ENCODE measurements around the gene SLC66A2. TPM values are rescaled to one million over a fixed set of nuclear protein-coding genes. Genes with fewer than 3 reads are reported as not detected.

SLC66A2 gene
- total RNA-seq, 1 donor from 2014 or later: 34.4 TPM

DNA sequence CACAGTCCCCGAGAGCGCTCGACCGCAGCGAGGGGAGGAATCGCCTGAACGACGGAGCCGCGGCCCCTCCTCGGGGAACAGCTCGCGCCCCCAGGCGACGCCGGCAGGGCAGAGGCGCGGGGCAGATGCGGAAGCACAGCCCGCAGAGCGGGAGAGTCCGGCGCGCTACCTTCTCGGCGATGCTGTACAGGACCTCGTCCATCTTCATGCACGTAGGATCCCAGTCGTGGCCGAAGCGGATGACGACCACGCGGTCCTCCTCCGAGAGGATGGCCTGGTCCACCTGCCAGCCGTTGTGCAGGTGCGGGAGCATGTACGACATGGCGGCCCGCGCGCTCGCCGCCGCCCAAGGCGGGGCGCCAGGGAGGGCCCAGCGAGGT is 36.6 kb upstream of the SLC66A2 start:
- no peaks in the 10 kb centered on the region for H3K27me3 Mint-ChIP-seq (ENCODE audit: low read depth)
- peaks cover 28% of the 10 kb centered on the region for H3K4me1 Mint-ChIP-seq
- DNase-seq (ENCODE audit: low spot score in 2 of 2, unreplicated experiment in 2 of 2): peak; percentile 45 to 76
- peak overlapping the region; percentile 93 for H3K4me3 Mint-ChIP-seq
- no peak for TF ChIP-seq CTCF (IDR thresholded peaks at IDR 0.05; ENCODE audit: unreplicated experiment)
- peaks cover 9% of the 10 kb centered on the region for H3K36me3 Mint-ChIP-seq
- H3K9me3 Mint-ChIP-seq: no peaks in the 10 kb centered on the region
- H3K27ac Mint-ChIP-seq: peak overlapping the region; percentile 91

DNA sequence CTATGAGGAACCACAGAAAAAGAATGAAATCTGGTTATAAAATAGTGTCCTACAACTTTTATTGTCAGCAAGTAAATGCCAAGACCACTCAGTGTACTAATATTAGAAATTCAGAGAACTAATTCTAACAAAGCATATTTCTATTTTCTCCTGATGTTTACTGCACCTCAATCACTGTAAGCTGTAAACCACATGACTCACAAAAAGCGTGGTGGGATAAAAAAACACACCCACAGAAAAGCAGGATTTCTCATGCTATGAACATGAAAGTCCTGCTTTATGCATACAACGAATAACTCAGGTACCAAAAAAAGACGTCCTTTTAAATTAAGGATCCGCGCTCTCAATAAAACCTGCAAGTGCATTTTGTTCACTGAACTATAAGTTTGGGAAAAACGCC is 36.1 kb upstream of the SLC66A2 start:
- no peak for TF ChIP-seq CTCF (IDR thresholded peaks at IDR 0.05; ENCODE audit: unreplicated experiment)
- peak overlapping the region; percentile 91 for H3K27ac Mint-ChIP-seq
- H3K4me1 Mint-ChIP-seq: peaks cover 26% of the 10 kb centered on the region
- H3K4me3 Mint-ChIP-seq: peak overlapping the region; percentile 93
- H3K9me3 Mint-ChIP-seq: no peaks in the 10 kb centered on the region
- DNase-seq (ENCODE audit: low spot score in 2 of 2, unreplicated experiment in 2 of 2): no peak
- H3K27me3 Mint-ChIP-seq (ENCODE audit: low read depth): no peaks in the 10 kb centered on the region
- H3K36me3 Mint-ChIP-seq: peaks cover 9% of the 10 kb centered on the region

DNA sequence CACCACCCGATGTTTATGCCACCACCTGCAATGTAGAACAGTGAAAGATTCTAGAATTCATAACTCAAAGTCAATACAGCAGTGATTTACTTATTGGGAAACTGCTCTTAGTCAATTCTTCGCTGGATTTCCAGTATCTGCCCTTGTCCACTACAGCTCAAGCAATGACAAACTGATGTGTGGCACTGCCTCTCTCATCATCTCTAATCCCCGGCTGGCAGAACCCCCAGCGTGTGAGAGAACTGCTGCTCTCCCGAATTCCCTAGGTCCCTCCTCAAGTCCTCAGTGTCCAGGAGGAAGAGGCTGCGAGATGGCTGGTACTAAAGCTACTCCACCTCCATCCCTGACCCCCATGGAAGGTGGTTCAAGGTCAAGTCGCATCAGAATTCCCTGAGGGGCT is 35.3 kb upstream of the SLC66A2 start:
- Mint-ChIP-seq H3K27ac (peak overlapping the region; percentile 91), H3K9me3 (no peaks in the 10 kb centered on the region), H3K4me3 (peak overlapping the region; percentile 93), H3K27me3 (ENCODE audit: low read depth) (no peaks in the 10 kb centered on the region), H3K4me1 (peaks cover 28% of the 10 kb centered on the region), H3K36me3 (peaks cover 9% of the 10 kb centered on the region)
- DNase-seq (ENCODE audit: low spot score in 2 of 2, unreplicated experiment in 2 of 2): no peak
- TF ChIP-seq CTCF (IDR thresholded peaks at IDR 0.05; ENCODE audit: unreplicated experiment): no peak

GRCh38 chr18:79985172-79985571 is 33.7 kb upstream of the SLC66A2 start:
- no peak for DNase-seq (ENCODE audit: low spot score in 2 of 2, unreplicated experiment in 2 of 2)
- no peaks in the 10 kb centered on the region for H3K27me3 Mint-ChIP-seq (ENCODE audit: low read depth)
- peaks cover 28% of the 10 kb centered on the region for H3K4me1 Mint-ChIP-seq
- no peak for TF ChIP-seq CTCF (IDR thresholded peaks at IDR 0.05; ENCODE audit: unreplicated experiment)
- peaks cover 9% of the 10 kb centered on the region for H3K36me3 Mint-ChIP-seq
- H3K27ac Mint-ChIP-seq: no peak overlapping the region
- H3K9me3 Mint-ChIP-seq: no peaks in the 10 kb centered on the region
- no peak overlapping the region for H3K4me3 Mint-ChIP-seq

GRCh38 chr18:79983793-79984192 is 32.3 kb upstream of the SLC66A2 start:
- no peak for TF ChIP-seq CTCF (IDR thresholded peaks at IDR 0.05; ENCODE audit: unreplicated experiment)
- H3K4me3 Mint-ChIP-seq: no peak overlapping the region
- peaks cover 23% of the 10 kb centered on the region for H3K4me1 Mint-ChIP-seq
- H3K27ac Mint-ChIP-seq: peak overlapping the region; percentile 48
- no peaks in the 10 kb centered on the region for H3K9me3 Mint-ChIP-seq
- H3K27me3 Mint-ChIP-seq (ENCODE audit: low read depth): no peaks in the 10 kb centered on the region
- DNase-seq (ENCODE audit: low spot score in 2 of 2, unreplicated experiment in 2 of 2): no peak
- H3K36me3 Mint-ChIP-seq: peaks cover 15% of the 10 kb centered on the region

DNA sequence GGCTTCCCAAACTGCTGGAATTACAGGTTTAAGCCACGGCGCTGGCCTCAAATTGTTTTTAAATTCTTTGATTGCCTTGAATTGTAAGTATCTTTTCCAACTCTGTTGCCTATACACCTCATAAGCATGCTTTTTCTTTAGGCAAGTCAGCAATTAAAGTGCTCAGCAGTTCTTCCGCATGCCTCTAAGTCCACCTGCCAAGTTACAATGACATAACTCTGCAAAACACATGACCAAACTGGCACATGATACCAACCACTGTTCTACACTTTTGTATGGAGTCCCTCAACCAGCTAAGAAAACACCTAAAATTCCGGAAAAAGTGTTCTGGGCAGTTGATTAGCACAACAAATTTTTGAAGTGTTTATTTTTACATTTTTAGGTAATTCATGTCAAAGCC is 31.8 kb upstream of the SLC66A2 start:
- Mint-ChIP-seq H3K4me3 (no peak overlapping the region), H3K36me3 (peaks cover 15% of the 10 kb centered on the region), H3K4me1 (peaks cover 22% of the 10 kb centered on the region), H3K27ac (peak overlapping the region; percentile 24), H3K27me3 (ENCODE audit: low read depth) (no peaks in the 10 kb centered on the region), H3K9me3 (no peaks in the 10 kb centered on the region)
- no peak for DNase-seq (ENCODE audit: low spot score in 2 of 2, unreplicated experiment in 2 of 2)
- no peak for TF ChIP-seq CTCF (IDR thresholded peaks at IDR 0.05; ENCODE audit: unreplicated experiment)

Measured in mesothelial cell of epicardium (in vitro differentiated cells).